ENCODE measurements around the gene MYH9. TPM values are rescaled to one million over a fixed set of nuclear protein-coding genes. Genes with fewer than 3 reads are reported as not detected.
A peak's percentile ranks its signal among the peaks of the same experiment; 100 is the strongest.

Gene MYH9
- polyA plus RNA-seq, 1 of the 3 experiments (the other 2 are of a cell fraction): 303 TPM

DNA sequence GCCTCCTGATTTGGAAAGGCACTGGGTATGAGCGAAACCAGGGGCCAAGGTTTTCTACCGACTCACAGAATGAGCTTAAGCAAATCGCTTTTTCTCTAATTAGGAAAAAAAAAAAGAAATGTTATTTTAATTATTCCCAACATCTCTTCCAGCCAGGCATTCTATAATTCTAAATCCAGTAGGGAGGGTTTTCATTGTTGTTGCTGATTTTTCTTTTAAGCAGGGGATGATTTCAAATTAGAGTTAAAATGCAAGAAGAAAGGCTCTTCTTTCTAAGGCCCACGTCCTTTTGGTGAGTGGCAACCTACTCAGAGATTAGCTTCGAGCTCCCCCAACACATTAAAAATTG is 8.9 kb downstream of the MYH9 start:
- no peak overlapping the region for H2AFZ ChIP-seq (ENCODE audit: low read depth)
- WGBS (ENCODE audit: low lambda C conversion rate): 92% methylated on average over 5 of the region's 5 CpGs
- H3K79me2 ChIP-seq (ENCODE audit: insufficient read depth): peaks cover 100% of the 10 kb centered on the region
- TF ChIP-seq NRF1 (IDR thresholded peaks at IDR 0.05; ENCODE audit: low read depth, low read length) (no peak), GABPA (IDR thresholded peaks at IDR 0.05; ENCODE audit: low read depth) (no peak), MEF2A (IDR thresholded peaks at IDR 0.05; ENCODE audit: borderline replicate concordance, low read depth) (no peak), TAF1 (IDR thresholded peaks at IDR 0.05; ENCODE audit: borderline replicate concordance, low read depth, low read length) (no peak), FOXM1 (IDR thresholded peaks at IDR 0.05; ENCODE audit: low read depth) (no peak), GATA2 (CRISPR knock-in tag; IDR thresholded peaks at IDR 0.05) (no peak), SIN3A (IDR thresholded peaks at IDR 0.05; ENCODE audit: borderline replicate concordance, low read depth, low read length) (no peak), EZH2phosphoT487 (IDR thresholded peaks at IDR 0.05; ENCODE audit: borderline replicate concordance, low read depth) (no peak), YY1 (IDR thresholded peaks at IDR 0.05; ENCODE audit: low read depth) (no peak), SMC3 (IDR thresholded peaks at IDR 0.05; ENCODE audit: low read depth, low read length) (no peak), RAD21 (IDR thresholded peaks at IDR 0.05; ENCODE audit: low read length) (no peak), MXI1 (IDR thresholded peaks at IDR 0.05; ENCODE audit: low read depth, low read length) (no peak), RCOR1 (IDR thresholded peaks at IDR 0.05; ENCODE audit: low read length) (no peak), TEAD4 (IDR thresholded peaks at IDR 0.05; ENCODE audit: borderline replicate concordance, insufficient read depth) (no peak), RXRA (IDR thresholded peaks at IDR 0.05; ENCODE audit: borderline replicate concordance, low read depth) (no peak)
- TF ChIP-seq, protein P1, sequence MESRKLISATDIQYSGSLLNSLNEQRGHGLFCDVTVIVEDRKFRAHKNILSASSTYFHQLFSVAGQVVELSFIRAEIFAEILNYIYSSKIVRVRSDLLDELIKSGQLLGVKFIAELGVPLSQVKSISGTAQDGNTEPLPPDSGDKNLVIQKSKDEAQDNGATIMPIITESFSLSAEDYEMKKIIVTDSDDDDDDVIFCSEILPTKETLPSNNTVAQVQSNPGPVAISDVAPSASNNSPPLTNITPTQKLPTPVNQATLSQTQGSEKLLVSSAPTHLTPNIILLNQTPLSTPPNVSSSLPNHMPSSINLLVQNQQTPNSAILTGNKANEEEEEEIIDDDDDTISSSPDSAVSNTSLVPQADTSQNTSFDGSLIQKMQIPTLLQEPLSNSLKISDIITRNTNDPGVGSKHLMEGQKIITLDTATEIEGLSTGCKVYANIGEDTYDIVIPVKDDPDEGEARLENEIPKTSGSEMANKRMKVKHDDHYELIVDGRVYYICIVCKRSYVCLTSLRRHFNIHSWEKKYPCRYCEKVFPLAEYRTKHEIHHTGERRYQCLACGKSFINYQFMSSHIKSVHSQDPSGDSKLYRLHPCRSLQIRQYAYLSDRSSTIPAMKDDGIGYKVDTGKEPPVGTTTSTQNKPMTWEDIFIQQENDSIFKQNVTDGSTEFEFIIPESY (IDR thresholded peaks at IDR 0.05; ENCODE audit: borderline replicate concordance, low read depth): no peak
- TF ChIP-seq, protein P2, sequence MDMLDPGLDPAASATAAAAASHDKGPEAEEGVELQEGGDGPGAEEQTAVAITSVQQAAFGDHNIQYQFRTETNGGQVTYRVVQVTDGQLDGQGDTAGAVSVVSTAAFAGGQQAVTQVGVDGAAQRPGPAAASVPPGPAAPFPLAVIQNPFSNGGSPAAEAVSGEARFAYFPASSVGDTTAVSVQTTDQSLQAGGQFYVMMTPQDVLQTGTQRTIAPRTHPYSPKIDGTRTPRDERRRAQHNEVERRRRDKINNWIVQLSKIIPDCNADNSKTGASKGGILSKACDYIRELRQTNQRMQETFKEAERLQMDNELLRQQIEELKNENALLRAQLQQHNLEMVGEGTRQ (IDR thresholded peaks at IDR 0.05; ENCODE audit: borderline replicate concordance, low read depth, low read length): no peak
- TF ChIP-seq, protein P3, sequence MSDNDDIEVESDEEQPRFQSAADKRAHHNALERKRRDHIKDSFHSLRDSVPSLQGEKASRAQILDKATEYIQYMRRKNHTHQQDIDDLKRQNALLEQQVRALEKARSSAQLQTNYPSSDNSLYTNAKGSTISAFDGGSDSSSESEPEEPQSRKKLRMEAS (IDR thresholded peaks at IDR 0.05; ENCODE audit: low read depth): no peak
- TF ChIP-seq, protein P4, sequence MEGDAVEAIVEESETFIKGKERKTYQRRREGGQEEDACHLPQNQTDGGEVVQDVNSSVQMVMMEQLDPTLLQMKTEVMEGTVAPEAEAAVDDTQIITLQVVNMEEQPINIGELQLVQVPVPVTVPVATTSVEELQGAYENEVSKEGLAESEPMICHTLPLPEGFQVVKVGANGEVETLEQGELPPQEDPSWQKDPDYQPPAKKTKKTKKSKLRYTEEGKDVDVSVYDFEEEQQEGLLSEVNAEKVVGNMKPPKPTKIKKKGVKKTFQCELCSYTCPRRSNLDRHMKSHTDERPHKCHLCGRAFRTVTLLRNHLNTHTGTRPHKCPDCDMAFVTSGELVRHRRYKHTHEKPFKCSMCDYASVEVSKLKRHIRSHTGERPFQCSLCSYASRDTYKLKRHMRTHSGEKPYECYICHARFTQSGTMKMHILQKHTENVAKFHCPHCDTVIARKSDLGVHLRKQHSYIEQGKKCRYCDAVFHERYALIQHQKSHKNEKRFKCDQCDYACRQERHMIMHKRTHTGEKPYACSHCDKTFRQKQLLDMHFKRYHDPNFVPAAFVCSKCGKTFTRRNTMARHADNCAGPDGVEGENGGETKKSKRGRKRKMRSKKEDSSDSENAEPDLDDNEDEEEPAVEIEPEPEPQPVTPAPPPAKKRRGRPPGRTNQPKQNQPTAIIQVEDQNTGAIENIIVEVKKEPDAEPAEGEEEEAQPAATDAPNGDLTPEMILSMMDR (IDR thresholded peaks at IDR 0.05): no peak
- no peak overlapping the region for H3K9ac ChIP-seq
- no peaks in the 10 kb centered on the region for H3K9me2 ChIP-seq
- peaks cover 5 to 47% of the 10 kb centered on the region in 2 experiments for H3K36me3 ChIP-seq (replicated peaks in 1 of 2; ENCODE audit: control insufficient read depth in 1 of 2, insufficient read depth in 2 of 2, low read length in 1 of 2)
- peaks cover 38% of the 10 kb centered on the region for H3F3A ChIP-seq (replicated peaks; ENCODE audit: insufficient read depth)
- DNase-seq: no peak
- H4K20me1 ChIP-seq (ENCODE audit: insufficient read depth): peaks cover 100% of the 10 kb centered on the region
- H3K4me1 ChIP-seq (ENCODE audit: control insufficient read depth in 1 of 2, insufficient read depth in 2 of 2, low read depth in 1 of 2, low read length in 1 of 2): peaks cover 4 to 39% of the 10 kb centered on the region in 2 experiments; a peak in 3 of 4 replicates
- peak overlapping the region in 1 of 2 experiments; percentile 51; a peak in 1 of 4 replicates for H3K27ac ChIP-seq (ENCODE audit: low read depth in 2 of 2, low read length in 1 of 2)
- no peaks in the 10 kb centered on the region for H3K9me3 ChIP-seq
- POLR2A ChIA-PET: interaction anchor here (1.0 kb wide), 1 partner anchor 17 kb away, joined by 3 read pairs; no protein-coding TSS in a partner anchor
- H3K4me3 ChIP-seq (ENCODE audit: low read depth in 2 of 2, low read length in 1 of 2): no peak overlapping the region
- H3K27me3 ChIP-seq (ENCODE audit: insufficient read depth): no peaks in the 10 kb centered on the region
- CTCF ChIA-PET: interaction anchor here (1.2 to 1.9 kb wide), 2 partner anchors 10 to 92 kb away, joined by 3 to 5 read pairs; no protein-coding TSS in a partner anchor
- H3K4me2 ChIP-seq: 0 out of 2 replicates have a peak overlapping the region, but pooled peaks have one; percentile 26

All from SK-N-SH (cell line).